Left renal pelvis (tissue), 4 donors: Measurements from ENCODE around the gene KCNC4. TPM values are rescaled to one million over a fixed set of nuclear protein-coding genes. Genes with fewer than 3 reads are reported as not detected.

Experiments
- DNase-seq, 4 donors: peaks; one replicate each; pipeline ENCODE4 v3.0.0-alpha.2; 2013; ENCODE audit warnings: low read depth in 4 of 4, low spot score in 3 of 4
- polyA plus RNA-seq, 4 donors: library from polyadenylated mRNA; unstranded; fragments of 120-200 nt; gene quantifications; one replicate each; pipeline ENCODE4 v1.2.1, GENCODE V29; 2013; ENCODE audit not compliant: insufficient read length in 4 of 4

The KCNC4 gene
- polyA plus RNA-seq, 4 donors = 2.5 to 6.5 (median 4.7) TPM

GRCh38 chr1:110210604-110211495 is 736 bp downstream of the KCNC4 start:
- no peak for DNase-seq

DNA sequence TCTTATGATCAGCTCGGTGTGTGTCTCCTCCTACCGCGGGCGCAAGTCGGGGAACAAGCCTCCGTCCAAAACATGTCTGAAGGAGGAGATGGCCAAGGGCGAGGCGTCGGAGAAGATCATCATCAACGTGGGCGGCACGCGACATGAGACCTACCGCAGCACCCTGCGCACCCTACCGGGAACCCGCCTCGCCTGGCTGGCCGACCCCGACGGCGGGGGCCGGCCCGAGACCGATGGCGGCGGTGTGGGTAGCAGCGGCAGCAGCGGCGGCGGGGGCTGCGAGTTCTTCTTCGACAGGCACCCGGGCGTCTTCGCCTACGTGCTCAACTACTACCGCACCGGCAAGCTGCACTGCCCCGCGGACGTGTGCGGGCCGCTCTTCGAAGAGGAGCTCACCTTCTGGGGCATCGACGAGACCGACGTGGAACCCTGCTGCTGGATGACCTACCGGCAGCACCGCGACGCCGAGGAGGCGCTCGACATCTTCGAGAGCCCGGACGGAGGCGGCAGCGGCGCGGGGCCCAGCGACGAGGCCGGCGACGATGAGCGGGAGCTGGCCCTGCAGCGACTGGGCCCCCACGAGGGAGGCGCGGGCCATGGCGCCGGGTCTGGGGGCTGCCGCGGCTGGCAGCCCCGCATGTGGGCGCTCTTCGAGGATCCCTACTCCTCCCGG is 1.5 kb downstream of the KCNC4 start:
- no peak for DNase-seq

- DNase-seq = no peak
These were observed 2.3 kb downstream of the KCNC4 start for GRCh38 chr1:110212169-110213142.

- DNase-seq = no peak
These were observed 3.0 kb downstream of the KCNC4 start for GRCh38 chr1:110213143-110213540.

DNA sequence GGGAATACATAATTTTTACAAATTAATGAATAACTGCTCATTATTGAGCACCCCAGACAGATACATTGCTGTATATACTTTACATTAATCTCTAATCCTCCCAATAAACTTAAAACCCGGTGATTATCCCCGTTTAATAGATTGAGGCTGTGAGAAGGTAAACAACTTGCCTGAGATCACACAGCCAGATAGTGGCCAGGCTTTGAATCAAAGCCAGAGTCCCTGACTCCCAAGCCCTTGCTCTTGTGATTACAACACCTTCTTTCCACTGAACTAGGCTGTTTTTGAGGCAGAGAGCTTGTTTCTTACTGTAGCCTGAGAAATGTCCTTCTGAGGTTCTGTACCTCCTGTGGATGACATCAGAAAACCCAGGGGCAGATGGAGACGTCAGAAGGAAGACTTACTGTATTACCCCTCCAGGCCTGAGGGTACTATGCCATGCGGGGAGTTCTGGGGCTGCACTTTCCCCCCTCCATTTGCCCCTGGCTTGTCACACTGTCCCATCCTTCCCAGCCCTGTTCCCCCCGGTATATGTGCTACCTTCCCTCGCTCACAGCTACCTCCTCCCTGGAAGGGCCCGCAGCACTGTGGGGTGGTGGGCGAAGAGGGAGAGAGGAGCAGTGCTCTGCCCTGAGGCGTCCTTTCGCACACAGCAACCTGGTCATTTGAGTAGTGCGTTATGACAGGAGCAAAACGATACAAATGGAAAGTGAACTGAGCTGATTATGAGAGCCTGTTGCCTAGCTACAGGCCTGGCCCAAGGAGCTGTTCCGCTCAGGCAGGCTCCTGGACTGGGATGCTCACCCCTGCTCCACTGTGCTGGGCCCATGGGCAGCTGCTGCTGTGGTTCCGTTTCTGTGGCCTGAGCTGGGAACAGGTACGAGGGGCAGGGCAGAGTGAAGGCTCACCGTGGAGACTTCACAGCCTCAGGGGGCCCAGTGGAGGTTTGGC is 4.6 kb downstream of the KCNC4 start:
- DNase-seq = no peak

- no peak for DNase-seq
These were observed 5.8 kb downstream of the KCNC4 start for GRCh38 chr1:110215621-110216515.

DNA sequence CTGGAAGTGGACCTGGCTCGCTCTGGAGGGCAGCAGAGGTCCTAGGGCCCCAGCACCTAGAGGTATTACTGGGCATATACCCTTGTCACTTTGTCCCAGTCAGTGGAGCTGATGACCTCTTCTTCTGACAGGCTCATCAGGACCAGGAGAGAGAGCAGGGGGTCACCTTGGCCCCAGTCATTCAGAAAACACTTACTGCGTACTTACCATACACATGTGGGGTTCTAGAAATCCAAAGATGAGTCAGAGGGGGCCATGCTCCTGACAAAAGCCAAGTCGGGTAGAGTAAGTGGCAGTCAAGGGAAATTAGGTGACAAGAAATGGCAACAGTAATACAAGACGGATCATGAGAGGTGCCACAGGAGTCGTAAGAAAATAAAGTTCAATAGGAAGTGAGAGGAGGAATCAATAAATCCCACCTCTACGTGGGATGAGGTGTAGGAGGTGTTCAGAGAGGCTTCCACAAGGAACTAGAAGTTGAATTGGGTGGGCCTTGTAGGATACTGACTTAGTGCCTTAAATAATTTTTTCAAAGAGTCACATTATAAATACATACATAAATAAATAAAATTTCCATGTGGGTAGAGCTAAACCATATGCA is 6.8 kb downstream of the KCNC4 start:
- DNase-seq = no peak

DNA sequence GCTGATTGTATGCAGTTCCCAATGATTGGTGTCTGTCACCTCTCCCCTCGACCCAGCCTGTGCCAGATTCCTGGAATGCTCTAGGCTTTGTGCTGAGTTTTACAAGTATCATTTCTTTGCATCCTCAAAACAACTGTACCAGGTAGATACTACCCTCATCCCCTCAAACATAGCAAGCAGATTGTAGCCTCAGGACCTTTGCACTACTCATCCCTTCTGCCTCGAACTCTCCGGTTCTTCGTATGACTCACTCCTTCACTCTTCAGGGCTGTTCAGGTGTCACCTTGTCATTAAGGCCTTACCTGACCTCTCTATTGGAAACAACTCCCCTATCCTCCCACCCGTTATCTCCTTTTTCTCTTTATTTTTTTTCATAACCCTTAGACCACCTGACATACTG is 8.0 kb downstream of the KCNC4 start:
- DNase-seq = no peak

GRCh38 chr1:110218739-110219138 is 8.6 kb downstream of the KCNC4 start:
- no peak for DNase-seq

DNA sequence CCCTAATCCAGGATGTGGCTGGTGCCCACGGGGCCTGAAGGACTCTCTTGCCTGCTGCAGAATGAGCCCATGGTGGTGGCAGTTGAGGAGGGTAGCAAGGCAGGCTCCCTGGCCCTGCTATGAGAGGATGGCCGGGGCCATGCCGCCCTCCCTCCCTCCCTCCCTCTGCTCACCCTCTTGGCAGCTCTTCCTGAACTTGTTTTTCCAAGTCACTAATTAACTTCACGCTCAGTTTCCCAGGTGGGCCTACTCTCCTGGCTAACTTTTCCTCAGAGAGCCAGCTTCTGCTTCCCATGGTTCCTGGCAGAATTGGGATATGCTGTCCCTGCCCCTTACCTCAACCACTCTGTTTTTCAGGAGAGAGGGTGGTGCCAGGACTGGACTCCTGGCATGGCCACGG is 10.2 kb downstream of the KCNC4 start:
- no peak for DNase-seq

- DNase-seq = no peak
These were observed 11.0 kb downstream of the KCNC4 start for GRCh38 chr1:110221119-110221518.

DNA sequence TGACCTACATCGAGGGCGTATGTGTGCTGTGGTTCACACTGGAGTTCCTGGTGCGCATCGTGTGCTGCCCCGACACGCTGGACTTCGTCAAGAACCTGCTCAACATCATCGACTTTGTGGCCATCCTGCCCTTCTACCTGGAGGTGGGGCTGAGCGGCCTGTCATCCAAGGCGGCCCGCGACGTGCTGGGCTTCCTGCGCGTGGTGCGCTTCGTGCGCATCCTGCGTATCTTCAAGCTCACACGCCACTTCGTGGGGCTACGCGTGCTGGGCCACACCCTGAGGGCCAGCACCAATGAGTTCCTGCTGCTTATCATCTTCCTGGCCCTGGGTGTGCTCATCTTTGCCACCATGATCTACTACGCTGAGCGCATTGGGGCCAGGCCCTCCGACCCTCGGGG is 13.0 kb downstream of the KCNC4 start:
- DNase-seq = no peak

DNA sequence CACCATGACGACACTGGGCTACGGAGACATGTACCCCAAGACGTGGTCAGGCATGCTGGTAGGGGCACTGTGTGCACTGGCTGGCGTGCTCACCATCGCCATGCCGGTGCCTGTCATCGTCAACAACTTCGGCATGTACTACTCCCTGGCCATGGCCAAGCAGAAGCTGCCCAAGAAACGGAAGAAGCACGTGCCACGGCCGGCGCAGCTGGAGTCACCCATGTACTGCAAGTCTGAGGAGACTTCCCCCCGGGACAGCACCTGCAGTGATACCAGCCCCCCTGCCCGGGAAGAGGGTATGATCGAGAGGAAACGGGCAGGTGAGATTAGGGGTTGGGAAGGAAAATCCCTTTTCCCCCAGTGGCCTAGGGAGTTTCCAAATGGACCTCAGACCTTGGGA is 13.5 kb downstream of the KCNC4 start:
- no peak for DNase-seq

DNA sequence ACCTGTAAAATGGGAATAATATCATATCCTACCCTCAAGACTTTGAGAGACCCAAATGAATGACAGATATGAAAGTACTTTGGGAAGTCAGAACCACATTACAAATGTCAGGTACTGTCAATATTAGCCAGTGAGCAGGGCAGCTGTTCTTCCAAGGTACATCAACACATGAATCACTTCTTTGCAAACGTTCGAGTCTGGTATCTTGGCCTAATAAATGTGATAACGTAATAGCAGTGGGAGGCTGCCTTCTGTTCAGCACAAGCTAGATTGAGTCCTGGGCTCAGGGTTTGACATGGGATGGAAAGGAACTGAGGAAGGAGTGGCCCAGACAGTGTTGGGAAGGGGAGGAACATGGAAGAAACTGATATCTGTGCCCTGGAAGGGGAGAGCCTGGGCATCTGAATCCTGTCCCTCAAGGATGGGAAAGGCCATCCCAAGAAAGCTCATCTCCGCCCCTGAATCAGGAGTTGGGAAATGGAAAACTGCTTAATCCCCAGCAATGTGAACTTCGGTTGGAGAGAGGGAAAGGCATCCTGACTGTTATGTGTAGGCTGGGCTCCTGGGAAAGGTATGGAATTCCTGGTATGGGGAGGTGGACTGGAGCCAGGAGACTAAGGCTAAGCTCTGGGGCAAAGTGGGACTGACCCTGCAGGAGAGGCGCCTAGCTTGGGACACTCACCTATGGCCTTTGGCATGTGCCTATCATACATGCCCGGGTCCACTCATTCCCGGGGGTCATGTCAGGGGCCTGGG is 14.3 kb downstream of the KCNC4 start:
- no peak for DNase-seq

DNA sequence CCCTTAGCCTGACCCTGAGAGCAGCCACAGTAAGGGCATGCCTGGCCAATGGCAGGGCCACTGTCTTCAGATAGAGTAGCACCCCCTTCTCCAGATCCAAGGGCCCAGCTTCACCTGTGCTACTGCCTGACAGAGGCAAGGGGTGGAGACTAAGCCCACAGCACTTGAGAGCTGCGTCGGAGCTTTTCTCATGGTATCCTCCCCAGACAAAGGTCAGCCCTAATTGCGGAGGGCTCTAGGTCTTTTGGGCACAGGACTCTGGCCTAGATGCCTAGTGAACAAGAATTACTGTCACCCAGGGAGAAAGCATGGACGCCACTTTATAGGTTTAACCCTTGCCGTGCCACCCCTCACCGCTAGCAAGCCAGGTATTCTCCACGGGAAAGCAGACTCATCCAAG is 15.1 kb downstream of the KCNC4 start:
- DNase-seq = no peak

DNA sequence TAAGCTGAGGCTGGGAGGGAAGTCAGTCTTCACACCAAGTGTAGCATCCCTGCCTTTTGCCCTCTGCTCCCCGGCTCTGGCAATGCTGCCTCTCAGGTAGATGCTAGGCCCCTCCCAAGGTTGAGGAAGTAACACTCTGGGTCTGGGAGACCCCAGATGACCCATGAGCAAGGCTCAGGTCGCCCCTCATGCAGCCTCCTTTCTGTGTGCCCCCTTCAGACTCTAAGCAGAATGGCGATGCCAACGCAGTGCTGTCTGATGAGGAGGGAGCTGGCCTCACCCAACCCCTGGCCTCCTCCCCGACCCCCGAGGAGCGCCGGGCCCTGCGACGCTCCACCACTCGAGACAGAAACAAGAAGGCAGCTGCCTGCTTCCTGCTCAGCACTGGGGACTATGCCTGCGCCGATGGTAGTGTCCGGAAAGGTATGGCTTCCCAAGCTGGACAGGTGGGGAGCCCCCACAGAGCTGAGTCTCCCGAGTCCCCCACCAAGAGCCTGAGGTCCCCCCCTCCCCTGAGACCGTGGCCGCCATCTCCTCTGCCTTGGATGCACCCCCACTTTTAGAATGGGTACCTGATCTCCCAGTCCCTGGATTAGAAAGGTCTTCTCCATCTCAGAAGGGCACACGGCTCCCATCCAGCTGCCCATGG is 15.8 kb downstream of the KCNC4 start:
- no peak for DNase-seq

- no peak for DNase-seq
These were observed 17.7 kb downstream of the KCNC4 start for GRCh38 chr1:110227774-110228173.
